Endothelial cell of hepatic sinusoid (primary cell): ENCODE measurements around the gene RPS6KA5.

Experiments used
- in situ Hi-C: cut with HindIII; loops from 2 replicates; pipeline ENCODE4 v1.10.0; 2017; ENCODE audit warnings: low sequenced_read_pairs

RPS6KA5 gene

GRCh38 chr14:90815822-90816662 is 244.4 kb downstream of the RPS6KA5 start, which contains the start of gene TTC7B:
TTC7B (minus strand) TSS chr14:90816430; CDS start chr14:90816295, 135 bp downstream.
- in situ Hi-C loops, result no loop called here

DNA sequence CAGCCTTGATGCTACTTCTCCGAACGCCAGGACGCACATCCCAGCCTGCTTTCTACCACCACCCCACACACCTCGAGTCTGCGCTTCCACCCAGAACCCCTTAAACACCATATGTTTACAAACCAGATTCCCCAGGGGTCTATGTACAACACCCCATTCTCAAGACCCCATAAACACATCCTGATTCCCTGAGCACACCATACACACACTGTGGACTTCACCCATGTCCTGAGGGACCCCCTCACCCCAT is 244.9 kb downstream of the RPS6KA5 start:
- in situ Hi-C loops, result no loop called here

DNA sequence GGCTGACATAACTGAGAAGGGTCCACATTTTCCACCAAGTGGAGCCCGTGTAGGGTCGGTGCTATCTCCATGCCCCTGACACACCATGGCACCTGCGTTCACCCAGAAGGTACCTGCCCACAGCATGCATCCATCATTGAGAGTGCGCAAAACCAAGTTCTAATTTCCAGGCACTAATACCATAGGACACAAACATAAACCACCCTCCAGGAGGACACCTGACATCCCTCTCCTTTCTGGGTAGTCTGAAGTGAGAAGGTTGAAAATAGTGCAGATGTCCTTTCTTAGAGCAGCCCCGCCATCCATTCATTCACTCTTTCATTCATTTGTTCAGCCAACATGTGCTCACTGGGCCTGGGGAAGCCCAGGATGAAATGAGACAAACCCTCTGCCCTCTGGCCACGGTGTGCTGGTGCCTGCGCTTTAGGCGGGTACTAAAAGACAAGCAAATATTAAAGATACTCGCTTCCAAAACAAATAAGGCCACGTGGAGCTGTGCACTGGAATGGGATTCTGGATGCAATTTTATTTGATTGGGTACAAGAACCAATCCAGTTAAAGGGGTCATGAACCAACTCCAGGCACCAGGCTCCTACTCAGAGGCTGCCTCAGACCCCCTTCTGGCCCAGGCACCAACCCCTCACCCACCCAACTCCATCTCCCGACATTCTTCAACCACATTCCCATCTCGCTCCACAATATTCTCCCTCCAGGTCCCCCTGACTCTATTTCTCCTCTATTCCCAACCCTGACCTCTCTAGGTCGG is 245.5 kb downstream of the RPS6KA5 start:
- in situ Hi-C loops, result no loop called here

- in situ Hi-C loops, result no loop called here
Observed at GRCh38 chr14:90813442-90813841, 247.0 kb downstream of the RPS6KA5 start.

DNA sequence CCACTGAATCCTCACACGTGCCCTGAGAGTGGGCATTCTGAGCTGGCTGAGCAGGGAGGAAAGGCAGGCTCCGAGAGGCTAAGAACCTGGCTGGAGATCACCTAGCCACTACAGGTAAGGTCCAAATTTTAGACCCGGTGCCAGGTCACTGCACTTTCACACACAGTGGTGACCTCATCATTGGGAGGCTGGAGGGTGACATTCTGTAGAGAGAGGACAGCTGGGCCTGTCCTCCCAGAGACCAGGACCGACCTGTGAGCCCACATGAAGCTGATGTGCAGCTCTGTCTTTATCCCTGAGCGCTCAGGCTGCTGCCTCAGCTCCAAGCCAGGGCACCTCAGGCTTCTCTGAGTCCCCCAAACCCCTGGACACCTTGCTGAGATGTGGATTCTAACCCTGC is 248.3 kb downstream of the RPS6KA5 start:
- in situ Hi-C loops, result no loop called here

GRCh38 chr14:90811641-90812040 is 248.8 kb downstream of the RPS6KA5 start:
- in situ Hi-C loops, result no loop called here

DNA sequence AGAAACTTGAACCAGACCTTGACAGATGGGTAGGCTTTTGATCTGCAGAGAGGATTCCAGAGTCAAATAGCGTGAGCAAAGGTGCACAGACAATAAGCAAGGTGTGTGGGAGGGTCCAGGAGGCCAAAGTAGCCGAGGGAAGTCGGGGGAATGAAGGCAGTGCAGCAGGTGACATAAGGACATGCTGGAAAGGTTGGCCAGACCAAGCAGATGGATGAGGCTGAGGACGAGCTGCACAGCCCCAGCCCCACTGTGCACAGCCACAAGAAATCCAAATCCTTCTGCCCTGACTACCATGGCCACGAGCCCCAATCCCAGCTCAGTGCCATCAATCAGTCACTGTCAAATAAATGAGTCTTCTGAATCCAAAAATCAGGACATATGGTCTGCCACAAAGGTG is 249.6 kb downstream of the RPS6KA5 start:
- in situ Hi-C loops, result no loop called here

GRCh38 chr14:90809530-90810312 is 250.7 kb downstream of the RPS6KA5 start:
- in situ Hi-C loops, result no loop called here

GRCh38 chr14:90808759-90809529 is 251.5 kb downstream of the RPS6KA5 start:
- in situ Hi-C loops, result no loop called here

- in situ Hi-C loops, result no loop called here
Observed at GRCh38 chr14:90807060-90807459, 253.4 kb downstream of the RPS6KA5 start.

- in situ Hi-C loops, result no loop called here
Observed at GRCh38 chr14:90805662-90806540, 254.5 kb downstream of the RPS6KA5 start.

- in situ Hi-C loops, result no loop called here
Observed at GRCh38 chr14:90805084-90805391, 255.4 kb downstream of the RPS6KA5 start.

DNA sequence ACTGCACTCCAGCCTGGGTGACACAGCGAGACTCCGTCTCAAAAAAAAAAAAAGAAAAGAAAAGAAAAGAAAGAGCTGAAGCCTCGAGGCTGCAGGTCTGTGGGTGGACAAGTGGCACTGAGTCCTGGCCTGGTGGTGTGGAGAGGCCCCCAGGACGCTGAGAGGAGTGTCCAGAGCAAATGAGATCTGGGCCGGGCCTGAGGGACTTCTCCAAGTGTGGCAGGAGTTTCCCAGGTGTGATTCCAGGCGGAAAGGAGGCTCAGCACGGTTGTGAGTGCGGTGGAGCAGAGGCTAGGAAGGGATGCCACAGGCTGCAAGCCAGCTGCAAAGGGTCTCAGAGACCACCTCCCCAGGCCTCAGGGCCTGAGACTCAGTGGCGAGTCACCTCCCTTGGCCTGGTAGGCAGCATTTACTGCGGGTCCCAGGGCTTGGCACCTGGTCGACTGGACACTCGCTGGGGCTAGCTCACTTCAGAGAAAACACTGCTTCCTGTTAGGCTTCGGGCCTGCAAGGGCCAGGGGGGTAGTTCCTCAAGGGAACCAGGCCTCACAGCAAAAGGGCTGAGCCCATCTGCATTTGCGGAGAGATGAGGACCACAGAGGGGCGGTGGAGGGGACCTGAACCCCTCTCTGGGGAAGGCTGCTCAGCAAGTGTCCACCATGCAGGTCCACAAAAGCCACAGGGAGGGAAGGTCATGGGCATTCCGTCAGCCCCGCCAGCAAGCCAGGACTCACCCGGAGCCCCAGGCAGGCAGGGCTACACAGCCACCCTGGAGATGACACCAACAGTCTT is 256.0 kb downstream of the RPS6KA5 start:
- in situ Hi-C loops, result no loop called here

GRCh38 chr14:90803249-90803648 is 257.2 kb downstream of the RPS6KA5 start:
- in situ Hi-C loops, result no loop called here

DNA sequence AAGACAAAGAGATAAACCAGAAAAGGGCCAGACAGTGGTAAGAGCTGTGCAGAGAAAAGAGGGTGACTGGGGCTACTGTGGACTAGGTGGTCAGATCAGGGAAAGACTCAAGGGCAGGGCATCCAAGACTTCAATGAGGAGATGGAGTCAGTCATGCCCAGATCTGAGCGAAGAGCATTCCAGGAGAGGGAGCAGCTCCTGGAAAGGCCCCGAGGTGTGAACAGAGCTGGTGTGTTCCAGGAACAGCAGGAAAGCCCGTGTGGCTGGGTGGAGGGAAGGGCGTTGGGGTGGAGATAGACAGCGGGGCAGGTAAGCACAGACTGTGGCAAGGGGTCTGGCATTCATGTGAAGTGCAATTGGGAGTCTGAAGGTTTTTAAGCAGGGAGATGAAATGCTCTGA is 261.0 kb downstream of the RPS6KA5 start:
- in situ Hi-C loops, result no loop called here

DNA sequence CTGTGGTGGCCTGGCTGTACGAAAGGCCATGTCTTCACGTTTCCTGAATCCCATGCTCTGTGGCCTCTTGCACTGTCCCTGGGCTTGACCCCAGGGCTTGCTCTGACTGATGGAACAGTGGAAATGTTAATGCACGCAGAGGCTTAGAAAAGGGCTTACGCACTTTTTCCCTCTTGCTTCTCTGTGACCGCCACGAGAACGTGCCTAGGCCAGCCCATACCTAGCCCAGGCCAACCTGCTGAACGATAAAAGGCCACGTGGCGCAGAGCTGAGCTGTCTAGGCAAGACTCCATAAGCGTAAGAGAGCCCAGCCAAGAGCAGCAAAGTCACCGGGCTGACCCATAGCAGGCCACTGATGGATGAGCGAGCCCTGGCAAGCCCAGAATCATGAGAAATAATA is 262.5 kb downstream of the RPS6KA5 start:
- in situ Hi-C loops, result no loop called here
